ENCODE data around the gene NXPE1. TPM values are rescaled to one million over a fixed set of nuclear protein-coding genes. Genes with fewer than 3 reads are reported as not detected.

The NXPE1 gene
- total RNA-seq, 4 donors from 2014 or later, result 0.29 TPM; not detected in 3

GRCh38 chr11:114525682-114526081 lies 34.0 kb downstream of the NXPE1 start:
- Histone ChIP-seq H3K27me3 (no peaks in the 10 kb centered on the region), H3K36me3 (no peaks in the 10 kb centered on the region), H3K4me3 (no peak overlapping the region), H3K27ac (no peak overlapping the region), H3K4me1 (no peaks in the 10 kb centered on the region), H3K9me3 (no peaks in the 10 kb centered on the region)
- intact Hi-C loops (cut with DNase I; ENCODE audit: low total_unique reads), result no loop called here
- TF ChIP-seq POLR2A (IDR thresholded peaks at IDR 0.05) (no peak), CTCF (IDR thresholded peaks at IDR 0.05) (no peak)
- DNase-seq, result no peak

DNA sequence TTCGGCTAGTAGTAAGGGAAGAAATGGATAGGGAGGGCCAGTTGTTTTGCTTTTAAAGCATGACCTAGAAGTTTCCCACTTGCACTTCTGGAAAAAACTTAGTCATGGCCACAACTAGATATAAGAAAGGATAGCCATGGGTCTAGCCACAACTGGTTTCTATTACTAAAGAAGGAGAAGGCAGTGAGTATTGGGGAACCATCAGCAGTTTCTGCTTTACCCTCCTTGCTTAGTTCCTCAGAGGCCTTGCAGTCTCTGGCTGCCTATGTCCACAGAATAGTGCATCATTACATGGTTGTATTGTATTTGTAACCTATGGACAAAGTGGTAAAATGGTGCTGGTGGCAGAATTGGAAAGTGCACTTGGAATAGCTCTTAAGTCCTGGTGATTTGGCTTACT lies 35.6 kb downstream of the NXPE1 start:
- no peak for DNase-seq
- TF ChIP-seq CTCF (IDR thresholded peaks at IDR 0.05) (no peak), POLR2A (IDR thresholded peaks at IDR 0.05) (no peak)
- Histone ChIP-seq H3K4me3 (no peak overlapping the region), H3K9me3 (no peaks in the 10 kb centered on the region), H3K4me1 (no peaks in the 10 kb centered on the region), H3K27me3 (no peaks in the 10 kb centered on the region), H3K27ac (no peak overlapping the region), H3K36me3 (no peaks in the 10 kb centered on the region)
- intact Hi-C loops (cut with DNase I; ENCODE audit: low total_unique reads), result no loop called here

- H3K27me3 ChIP-seq, result no peaks in the 10 kb centered on the region
- TF ChIP-seq CTCF (IDR thresholded peaks at IDR 0.05), result no peak
- no peak for TF ChIP-seq POLR2A (IDR thresholded peaks at IDR 0.05)
- H3K9me3 ChIP-seq, result no peaks in the 10 kb centered on the region
- no peak overlapping the region for H3K4me3 ChIP-seq
- H3K36me3 ChIP-seq, result no peaks in the 10 kb centered on the region
- H3K4me1 ChIP-seq, result no peaks in the 10 kb centered on the region
- intact Hi-C loops (cut with DNase I; ENCODE audit: low total_unique reads), result no loop called here
- no peak overlapping the region for H3K27ac ChIP-seq
- DNase-seq, result no peak
Observed at GRCh38 chr11:114522818-114523217, 36.9 kb downstream of the NXPE1 start.

GRCh38 chr11:114511538-114511937 lies 48.1 kb downstream of the NXPE1 start:
- H3K9me3 ChIP-seq, result no peaks in the 10 kb centered on the region
- no peaks in the 10 kb centered on the region for H3K27me3 ChIP-seq
- intact Hi-C loops (cut with DNase I; ENCODE audit: low total_unique reads), result no loop called here
- H3K4me3 ChIP-seq, result no peak overlapping the region
- no peaks in the 10 kb centered on the region for H3K4me1 ChIP-seq
- no peak overlapping the region for H3K27ac ChIP-seq
- no peak for DNase-seq
- TF ChIP-seq POLR2A (IDR thresholded peaks at IDR 0.05), result no peak
- TF ChIP-seq CTCF (IDR thresholded peaks at IDR 0.05), result no peak
- no peaks in the 10 kb centered on the region for H3K36me3 ChIP-seq

GRCh38 chr11:114511079-114511478 lies 48.6 kb downstream of the NXPE1 start:
- H3K27me3 ChIP-seq, result no peaks in the 10 kb centered on the region

More at GRCh38 chr11:114511079-114511478, 48.6 kb downstream of the NXPE1 start:
- Histone ChIP-seq H3K9me3 (no peaks in the 10 kb centered on the region), H3K4me1 (no peaks in the 10 kb centered on the region), H3K36me3 (no peaks in the 10 kb centered on the region), H3K27ac (no peak overlapping the region), H3K4me3 (no peak overlapping the region)
- DNase-seq, result no peak
- intact Hi-C loops (cut with DNase I; ENCODE audit: low total_unique reads), result no loop called here
- TF ChIP-seq CTCF (IDR thresholded peaks at IDR 0.05) (no peak), POLR2A (IDR thresholded peaks at IDR 0.05) (no peak)
